ENCODE measurements around the gene EXOC7. TPM values are rescaled to one million over a fixed set of nuclear protein-coding genes. Genes with fewer than 3 reads are reported as not detected.

EXOC7 gene
- total RNA-seq, 1 experiment from 2014 or later, result 126 TPM

- ATAC-seq, result no peak
- Mint-ChIP-seq H3K27ac (no peak overlapping the region), H3K4me3 (peak overlapping the region; percentile 87), H3K9me3 (no peaks in the 10 kb centered on the region), H3K4me1 (peaks cover 77% of the 10 kb centered on the region), H3K27me3 (ENCODE audit: low read depth) (peaks cover 68% of the 10 kb centered on the region), H3K36me3 (no peaks in the 10 kb centered on the region)
- CTCF ChIA-PET, result interaction anchor here (0.6 to 9.7 kb wide), 8 partner anchors 8 to 143 kb away, joined by 3 to 176 read pairs (median 6); no protein-coding TSS in a partner anchor
- POLR2A ChIA-PET, result interaction anchor here (0.6 kb wide), 1 partner anchor 135 kb away, joined by 3 read pairs; no protein-coding TSS in a partner anchor
- DNase-seq (ENCODE audit: low spot score), result peak; percentile 31
- TF ChIP-seq TP53 (CRISPR knock-in tag; IDR thresholded peaks at IDR 0.05), result peak; percentile 35; the same call in 1 of the 2 replicates
- TF ChIP-seq ZBTB21 (CRISPR knock-in tag; IDR thresholded peaks at IDR 0.05; ENCODE audit: borderline replicate concordance), result no peak
Observed at GRCh38 chr17:76137351-76138233, 34.0 kb upstream of the EXOC7 start.

- TF ChIP-seq ATF6 (CRISPR knock-in tag; IDR thresholded peaks at IDR 0.05) (no peak), CBFB (CRISPR knock-in tag; IDR thresholded peaks at IDR 0.05; ENCODE audit: low read depth) (no peak), NFE2L1 (CRISPR knock-in tag; IDR thresholded peaks at IDR 0.05) (no peak)
- no peak overlapping the region for H3K27ac Mint-ChIP-seq
- H3K4me1 Mint-ChIP-seq, result peaks cover 74% of the 10 kb centered on the region
- H3K9me3 Mint-ChIP-seq, result no peaks in the 10 kb centered on the region
- ATAC-seq (no peak), DNase-seq (ENCODE audit: low spot score) (peak; percentile 32)
- ChIA-PET POLR2A (interaction anchor here (1.0 kb wide), 1 partner anchor 12 kb away, joined by 3 read pairs; no protein-coding TSS in a partner anchor), CTCF (interaction anchor here (0.6 to 9.7 kb wide), 7 partner anchors 8 to 143 kb away, joined by 3 to 176 read pairs (median 8); no protein-coding TSS in a partner anchor)
- peak overlapping the region; percentile 55 for H3K4me3 Mint-ChIP-seq
- peaks cover 62% of the 10 kb centered on the region for H3K27me3 Mint-ChIP-seq (ENCODE audit: low read depth)
- H3K36me3 Mint-ChIP-seq, result no peaks in the 10 kb centered on the region
Observed at GRCh38 chr17:76137001-76137350, 33.4 kb upstream of the EXOC7 start.

GRCh38 chr17:76136276-76137000, 32.9 kb upstream of the EXOC7 start:
- DNase-seq (ENCODE audit: low spot score), result peak; percentile 49
- no peak for ATAC-seq
- POLR2A ChIA-PET, result interaction anchor here (1.0 kb wide), 1 partner anchor 12 kb away, joined by 3 read pairs; no protein-coding TSS in a partner anchor
- Mint-ChIP-seq H3K9me3 (no peaks in the 10 kb centered on the region), H3K27ac (no peak overlapping the region), H3K4me1 (peaks cover 75% of the 10 kb centered on the region), H3K4me3 (peak overlapping the region; percentile 55), H3K36me3 (no peaks in the 10 kb centered on the region), H3K27me3 (ENCODE audit: low read depth) (peaks cover 59% of the 10 kb centered on the region)
- TF ChIP-seq RELA (CRISPR knock-in tag; IDR thresholded peaks at IDR 0.05; ENCODE audit: borderline replicate concordance), result no peak
- TF ChIP-seq ZNF423 (CRISPR knock-in tag; IDR thresholded peaks at IDR 0.05), result peak; percentile 80
- no peak for TF ChIP-seq ATF3 (CRISPR knock-in tag; conservative IDR thresholded peaks at IDR 0.05)
- no peak for TF ChIP-seq ZSCAN18 (CRISPR knock-in tag; IDR thresholded peaks at IDR 0.05)
- peak; percentile 98 for TF ChIP-seq ZNF121 (CRISPR knock-in tag; IDR thresholded peaks at IDR 0.05)
- CTCF ChIA-PET, result interaction anchor here (1.9 to 9.7 kb wide), 6 partner anchors 10 to 144 kb away, joined by 7 to 176 read pairs (median 10); no protein-coding TSS in a partner anchor

GRCh38 chr17:76135810-76136188, 32.2 kb upstream of the EXOC7 start:
- peaks cover 81% of the 10 kb centered on the region for H3K4me1 Mint-ChIP-seq
- DNase-seq (ENCODE audit: low spot score) (no peak), ATAC-seq (no peak)

More at GRCh38 chr17:76135810-76136188, 32.2 kb upstream of the EXOC7 start:
- Mint-ChIP-seq H3K36me3 (no peaks in the 10 kb centered on the region), H3K4me3 (peak overlapping the region; percentile 63), H3K27me3 (ENCODE audit: low read depth) (peaks cover 62% of the 10 kb centered on the region), H3K27ac (no peak overlapping the region; the same call in 1 of the 2 replicates), H3K9me3 (no peaks in the 10 kb centered on the region)
- TF ChIP-seq HMGXB4 (CRISPR knock-in tag; IDR thresholded peaks at IDR 0.05) (no peak), GTF2I (CRISPR knock-in tag; conservative IDR thresholded peaks at IDR 0.05) (0 out of 2 replicates have a peak, but pooled peaks have one; percentile 82), ZNF423 (CRISPR knock-in tag; IDR thresholded peaks at IDR 0.05) (0 out of 2 replicates have a peak, but pooled peaks have one; percentile 41), RELA (CRISPR knock-in tag; IDR thresholded peaks at IDR 0.05; ENCODE audit: borderline replicate concordance) (no peak), TEAD1 (CRISPR knock-in tag; IDR thresholded peaks at IDR 0.05) (no peak), MAX (CRISPR knock-in tag; IDR thresholded peaks at IDR 0.05) (0 out of 2 replicates have a peak, but pooled peaks have one; percentile 13), ZNF121 (CRISPR knock-in tag; IDR thresholded peaks at IDR 0.05) (peak; percentile 62), ZBTB21 (CRISPR knock-in tag; IDR thresholded peaks at IDR 0.05; ENCODE audit: borderline replicate concordance) (no peak)
- CTCF ChIA-PET, result interaction anchor here (1.9 to 9.7 kb wide), 6 partner anchors 10 to 144 kb away, joined by 7 to 176 read pairs (median 10); no protein-coding TSS in a partner anchor
- POLR2A ChIA-PET, result interaction anchor here (1.0 to 1.9 kb wide), 2 partner anchors 11 to 129 kb away, joined by 3 read pairs; no protein-coding TSS in a partner anchor

Measured in WTC11 (cell line).